SKM-1 (cell line): ENCODE measurements around the gene LRP1B.
"Not testable (repeated sequence)": the region's sequence is repeated elsewhere in the genome, so short reads cannot be mapped to it uniquely, and the experiment has no call there.

Experiments used
- DNase-seq: peaks from one replicate; lab custom pipeline; 2025; ENCODE audit not compliant: unreplicated experiment; lab: John Stamatoyannopoulos, UW

LRP1B gene

GRCh38 chr2:140972724-140973123, 1158.1 kb downstream of the LRP1B start:
- DNase-seq: no peak

DNA sequence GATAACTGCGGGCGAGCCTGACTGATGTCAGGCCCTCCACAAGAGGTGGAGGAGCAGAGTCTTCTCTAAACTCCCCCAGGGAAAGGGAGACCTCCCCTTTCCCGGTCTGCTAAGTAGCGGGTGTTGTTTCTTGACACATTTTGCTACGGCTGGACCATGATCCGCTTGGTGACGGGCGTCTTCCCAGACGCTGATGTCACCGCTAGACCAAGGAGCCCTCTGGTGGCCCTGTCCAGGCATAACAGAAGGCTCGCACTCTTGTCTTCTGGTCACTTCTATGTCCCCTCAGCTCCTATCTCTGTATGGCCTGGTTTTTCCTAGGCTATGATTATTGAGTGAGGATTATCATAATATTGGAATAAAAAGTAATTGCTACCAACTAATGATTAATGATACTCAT, 1166.5 kb downstream of the LRP1B start:
- DNase-seq: not testable (repeated sequence)

GRCh38 chr2:140949932-140950331, 1180.9 kb downstream of the LRP1B start:
- DNase-seq: no peak

GRCh38 chr2:140947236-140947635, 1183.6 kb downstream of the LRP1B start:
- no peak for DNase-seq

GRCh38 chr2:140943867-140944266, 1186.9 kb downstream of the LRP1B start:
- DNase-seq: no peak

- no peak for DNase-seq
These were observed 1188.5 kb downstream of the LRP1B start for GRCh38 chr2:140942284-140942683.

- DNase-seq: no peak
These were observed 1201.0 kb downstream of the LRP1B start for GRCh38 chr2:140929849-140930248.

DNA sequence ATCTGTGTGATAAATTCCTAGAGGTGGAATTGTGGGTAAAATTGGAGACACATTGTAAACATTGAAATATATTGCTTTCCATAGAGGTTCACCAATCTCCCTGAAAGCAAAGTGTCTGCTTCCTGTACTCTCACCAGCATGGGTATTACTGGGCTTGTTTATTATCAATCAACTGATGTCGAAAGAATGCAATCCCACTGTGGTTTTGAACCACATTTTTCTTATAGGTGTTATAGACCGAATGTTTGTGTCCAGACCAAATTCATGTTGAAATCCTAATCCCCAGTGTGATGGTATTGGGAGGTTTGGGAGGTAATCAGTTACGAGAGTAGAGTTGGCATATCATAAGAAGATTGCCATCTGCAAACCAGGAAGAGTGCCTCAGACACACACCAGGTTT, 1212.4 kb downstream of the LRP1B start:
- DNase-seq: no peak

DNA sequence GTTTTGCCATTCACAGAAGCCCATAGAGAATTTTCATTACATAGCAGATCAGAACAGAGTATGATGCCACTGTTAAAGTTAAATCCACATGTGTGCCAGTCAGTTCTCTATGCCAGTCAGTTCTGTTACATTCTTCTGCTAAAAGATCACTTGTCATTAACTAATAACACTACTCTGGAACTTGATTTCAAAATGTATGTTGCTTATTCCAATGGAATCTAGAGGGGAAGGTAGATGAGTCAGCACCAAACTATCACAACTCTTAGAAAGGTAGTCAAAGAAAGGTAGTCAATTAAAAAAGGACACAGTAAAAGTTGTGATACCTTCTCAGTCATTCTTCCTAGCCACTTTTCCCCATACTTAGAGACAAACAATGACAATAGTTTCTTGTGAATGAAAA, 1214.4 kb downstream of the LRP1B start:
- no peak for DNase-seq

DNA sequence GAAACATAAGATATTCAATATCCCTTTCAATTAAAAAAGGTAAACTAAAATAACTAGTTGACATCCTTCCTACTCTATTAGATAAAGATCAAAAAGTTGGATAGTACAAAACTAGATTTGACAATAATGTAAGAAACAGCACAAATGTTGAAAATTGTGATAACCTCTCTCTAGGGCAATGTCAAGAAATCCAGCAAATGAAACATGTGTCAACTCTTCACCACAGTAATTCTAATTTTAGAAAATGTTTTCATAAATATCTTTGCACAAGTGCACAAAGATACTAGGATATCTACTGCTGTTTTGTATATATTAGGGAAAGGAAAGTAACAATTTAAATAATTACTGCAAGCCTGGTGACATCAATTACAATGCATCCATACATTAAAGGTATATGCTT, 1220.1 kb downstream of the LRP1B start:
- DNase-seq: no peak

- no peak for DNase-seq
These were observed 1225.6 kb downstream of the LRP1B start for GRCh38 chr2:140905083-140905781.

DNA sequence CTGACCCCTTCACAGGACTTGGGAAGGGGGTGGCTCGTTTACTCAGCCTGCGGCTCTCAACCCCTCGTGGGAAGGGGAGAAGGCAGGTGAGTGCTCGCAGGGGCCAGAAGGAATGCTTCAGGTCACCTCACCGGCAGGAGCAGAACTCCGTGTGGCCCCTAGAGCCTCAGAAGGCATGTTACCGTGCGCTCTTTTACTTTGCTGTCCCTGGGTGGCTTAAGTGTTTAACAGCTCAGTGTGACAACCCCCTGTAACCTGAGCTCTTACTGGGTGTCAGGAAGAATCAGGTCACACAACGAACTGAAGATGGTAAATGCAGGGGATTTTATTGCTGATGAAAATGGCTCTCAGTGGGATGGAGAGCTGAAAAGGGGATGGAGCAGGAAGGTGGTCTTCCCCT, 1235.4 kb downstream of the LRP1B start:
- no peak for DNase-seq

DNA sequence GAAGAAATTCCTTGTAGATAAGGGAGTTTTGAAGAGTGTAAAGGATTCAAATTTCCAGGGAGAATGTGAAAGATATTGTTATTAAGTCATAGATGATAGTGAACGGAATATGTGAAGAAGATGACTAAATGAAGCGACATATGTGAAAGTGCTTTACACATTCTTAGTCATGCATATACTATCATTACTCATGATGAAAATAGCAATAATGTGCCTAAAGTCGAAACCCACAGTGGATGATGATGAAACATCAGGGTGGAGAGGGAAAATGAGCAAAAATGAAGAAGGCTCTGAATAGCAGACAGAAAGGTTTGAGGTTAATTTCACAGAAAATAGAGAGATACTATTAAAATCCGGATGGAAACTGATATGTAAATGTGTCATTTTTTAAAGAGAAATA, 1237.1 kb downstream of the LRP1B start:
- DNase-seq: no peak

DNA sequence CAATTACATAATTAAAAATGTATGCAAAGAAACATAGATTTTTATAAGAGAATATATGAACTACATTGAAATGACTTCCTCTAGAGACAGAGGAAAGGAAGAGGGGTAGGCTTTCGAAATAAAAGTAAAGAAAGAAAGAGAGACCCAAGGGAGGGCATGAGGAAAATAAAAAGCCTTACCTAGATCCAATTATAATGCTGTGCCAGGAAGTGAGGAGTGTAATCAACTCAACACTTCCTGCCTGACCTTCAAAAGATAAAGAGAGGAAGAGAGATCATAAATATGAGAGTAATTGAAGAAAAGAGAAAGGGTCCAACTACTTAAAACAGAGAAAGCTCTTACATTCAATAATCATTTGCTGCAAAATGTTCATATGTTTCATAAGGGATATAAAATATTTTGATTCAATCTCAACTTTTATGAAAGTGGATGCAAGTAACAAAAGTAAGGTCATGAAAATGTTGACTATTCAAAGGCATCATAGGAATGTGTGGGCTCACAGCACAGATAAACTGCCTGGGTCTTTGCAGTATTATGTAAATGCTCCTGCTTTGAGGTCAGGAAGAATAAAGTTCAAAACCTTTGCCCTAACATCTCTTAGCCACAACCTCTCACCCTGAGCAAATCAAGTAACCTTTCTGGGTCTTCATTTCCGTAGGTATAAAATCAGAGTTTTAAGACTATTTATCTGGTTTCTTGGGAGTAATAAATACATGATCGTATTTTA, 1237.7 kb downstream of the LRP1B start:
- DNase-seq: no peak

- no peak for DNase-seq
These were observed 1238.4 kb downstream of the LRP1B start for GRCh38 chr2:140892436-140892835.

- DNase-seq: no peak
These were observed 1239.1 kb downstream of the LRP1B start for GRCh38 chr2:140891614-140892212.

DNA sequence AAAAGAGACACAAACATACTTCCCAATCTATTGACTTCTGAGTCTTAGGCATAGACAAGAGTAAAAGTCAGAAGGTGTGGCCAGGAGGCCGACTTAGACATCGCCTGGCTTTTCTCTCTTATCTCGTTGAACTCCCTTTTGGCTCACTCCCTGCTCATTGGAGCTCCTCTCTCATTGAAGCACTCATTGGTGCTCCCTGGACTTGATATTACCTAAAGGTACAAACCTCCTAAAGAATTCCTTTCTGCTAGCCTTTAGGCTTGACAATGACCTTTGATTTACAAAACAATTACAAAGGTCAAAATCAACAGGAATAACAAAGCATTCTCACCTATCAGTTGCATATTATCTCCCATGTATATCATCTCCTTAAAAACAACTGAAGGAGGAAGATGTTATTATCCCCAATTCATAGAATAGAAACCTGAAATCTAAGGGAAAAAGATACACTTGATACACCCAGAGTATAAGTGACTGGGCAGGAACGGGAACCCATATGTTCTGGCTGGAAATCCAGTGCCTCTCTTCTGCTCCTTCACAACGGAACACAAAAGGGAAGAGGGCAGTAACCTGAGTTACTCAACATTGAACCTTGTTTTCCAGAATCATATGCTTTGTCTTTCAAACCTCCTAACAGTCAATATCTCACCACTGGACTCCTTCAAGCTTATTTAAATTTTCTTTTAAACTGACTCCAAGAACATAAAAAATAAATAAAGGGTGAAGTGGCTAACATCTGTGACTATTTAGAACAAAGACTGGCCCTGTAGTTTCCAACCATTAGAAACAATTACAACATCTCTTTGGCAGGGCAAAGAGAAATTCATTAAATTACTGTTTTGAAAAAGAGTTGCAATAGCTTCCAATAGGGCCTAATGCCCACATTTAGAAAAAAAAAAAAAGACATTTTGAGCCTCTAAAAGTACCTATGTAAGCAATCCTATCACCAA, 1247.9 kb downstream of the LRP1B start:
- DNase-seq: no peak

GRCh38 chr2:140880573-140880972, 1250.2 kb downstream of the LRP1B start:
- no peak for DNase-seq

- no peak for DNase-seq
These were observed 1254.8 kb downstream of the LRP1B start for GRCh38 chr2:140876015-140876414.

DNA sequence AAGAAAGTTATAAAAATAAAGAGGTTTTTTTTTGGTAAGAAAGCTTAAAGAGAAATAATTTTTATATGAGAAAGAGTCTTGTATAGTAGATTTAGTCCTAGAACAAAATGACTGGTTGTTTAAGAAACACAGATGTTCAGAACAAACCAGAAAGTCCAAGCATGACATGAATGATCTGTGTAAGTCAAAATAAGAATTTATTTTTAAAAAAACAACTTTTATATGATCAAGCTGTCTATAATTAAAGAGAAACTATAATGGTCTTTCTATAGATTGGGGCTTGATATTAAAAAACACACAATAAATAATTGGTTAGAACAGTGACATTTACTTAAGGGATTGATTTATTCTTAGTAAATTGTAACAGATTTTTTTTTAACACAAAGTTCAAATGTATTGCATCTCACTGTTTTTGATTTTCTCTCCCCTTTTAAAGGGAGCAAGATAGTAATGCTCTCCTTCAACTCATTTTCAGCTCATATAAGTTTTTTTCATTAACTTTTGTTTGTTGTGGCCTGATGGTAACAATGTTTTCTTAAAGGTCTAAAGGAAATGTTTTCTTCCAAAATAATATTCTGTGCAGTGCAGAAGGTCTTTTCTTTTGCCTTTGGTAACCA, 1256.8 kb downstream of the LRP1B start:
- DNase-seq: no peak

GRCh38 chr2:140869925-140870324, 1260.9 kb downstream of the LRP1B start:
- DNase-seq: no peak
